Activated naive CD8-positive, alpha-beta T cell treated with anti-CD3 and anti-CD28 coated beads for 36 hours (primary cell): Measurements from ENCODE around the gene RAB6B. TPM values are rescaled to one million over a fixed set of nuclear protein-coding genes. Genes with fewer than 3 reads are reported as not detected.

Source experiments
- DNase-seq: peaks from one replicate; pipeline ENCODE4 v3.0.0; 2021
- H3K27ac Mint-ChIP-seq: one replicate; pipeline ENCODE4 v1.8.0; 2022; ENCODE audit warnings: mild to moderate bottlenecking, moderate library complexity, mixed read lengths
- H3K27me3 Mint-ChIP-seq: one replicate; pipeline ENCODE4 v1.8.0; 2022; ENCODE audit warnings: mild to moderate bottlenecking, mixed read lengths
- H3K36me3 Mint-ChIP-seq: one replicate; pipeline ENCODE4 v1.8.0; 2021; ENCODE audit warnings: mild to moderate bottlenecking, mixed read lengths
- H3K4me1 Mint-ChIP-seq: one replicate; pipeline ENCODE4 v1.8.0; 2021; ENCODE audit warnings: mixed read lengths
- H3K4me3 Mint-ChIP-seq: one replicate; pipeline ENCODE4 v1.8.0; 2022; ENCODE audit warnings: mild to moderate bottlenecking, moderate library complexity, mixed read lengths
- H3K9me3 Mint-ChIP-seq: one replicate; pipeline ENCODE4 v1.8.0; 2022; ENCODE audit warnings: mixed read lengths
- total RNA-seq, 2 experiments: library from RNA; stranded (reverse); gene quantifications; one replicate each; pipeline ENCODE4 v1.2.3, GENCODE V29; 2021

The RAB6B gene
- total RNA-seq, 2 experiments from 2014 or later: 0.08 to 0.29 TPM

DNA sequence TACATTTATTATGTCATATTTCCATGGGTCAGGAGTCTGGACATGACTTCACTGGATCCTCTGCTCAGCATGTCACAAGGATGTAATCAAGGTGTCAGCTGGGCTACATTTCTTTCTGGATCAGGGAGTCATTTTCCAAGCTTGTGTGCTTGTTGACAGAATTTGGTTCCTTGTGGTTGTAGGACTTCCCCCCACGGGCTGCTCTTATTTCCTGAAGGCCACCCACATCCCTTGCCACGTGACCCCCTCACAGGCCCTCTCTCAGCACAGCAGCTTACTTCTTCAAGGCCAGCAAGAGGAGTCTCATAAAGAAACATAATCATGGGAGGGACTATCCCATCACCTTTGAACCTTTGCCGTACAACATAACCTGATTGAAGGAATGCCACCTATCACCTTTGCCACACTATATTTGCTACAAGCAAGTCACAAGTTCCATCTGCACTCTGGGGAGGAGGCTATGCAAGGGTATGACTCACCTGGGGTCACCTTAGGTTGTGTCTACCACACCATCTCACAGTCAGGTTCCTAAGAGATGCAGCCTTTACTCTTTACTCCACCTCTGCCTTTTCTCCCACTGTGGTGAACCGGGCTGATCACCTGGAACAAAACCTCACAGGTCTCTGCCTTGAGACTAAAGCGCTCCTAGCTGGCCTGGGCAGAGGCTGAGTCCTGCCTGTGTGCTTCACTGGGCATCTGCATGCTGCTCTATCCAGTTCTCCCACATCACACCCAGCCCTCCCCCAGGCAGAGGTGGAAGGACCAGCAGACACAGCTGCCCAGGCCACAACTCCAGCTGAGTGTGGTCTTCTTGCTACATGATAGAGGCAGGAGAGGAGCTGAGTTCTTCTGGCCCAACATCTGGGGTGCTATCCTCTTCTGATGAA lies 13.5 kb downstream of the RAB6B start:
- no peak overlapping the region for H3K4me3 Mint-ChIP-seq
- H3K27ac Mint-ChIP-seq: no peak overlapping the region
- H3K27me3 Mint-ChIP-seq: peaks cover 8% of the 10 kb centered on the region
- DNase-seq: no peak
- peaks cover 15% of the 10 kb centered on the region for H3K9me3 Mint-ChIP-seq
- peaks cover 3% of the 10 kb centered on the region for H3K4me1 Mint-ChIP-seq
- H3K36me3 Mint-ChIP-seq: no peaks in the 10 kb centered on the region

DNA sequence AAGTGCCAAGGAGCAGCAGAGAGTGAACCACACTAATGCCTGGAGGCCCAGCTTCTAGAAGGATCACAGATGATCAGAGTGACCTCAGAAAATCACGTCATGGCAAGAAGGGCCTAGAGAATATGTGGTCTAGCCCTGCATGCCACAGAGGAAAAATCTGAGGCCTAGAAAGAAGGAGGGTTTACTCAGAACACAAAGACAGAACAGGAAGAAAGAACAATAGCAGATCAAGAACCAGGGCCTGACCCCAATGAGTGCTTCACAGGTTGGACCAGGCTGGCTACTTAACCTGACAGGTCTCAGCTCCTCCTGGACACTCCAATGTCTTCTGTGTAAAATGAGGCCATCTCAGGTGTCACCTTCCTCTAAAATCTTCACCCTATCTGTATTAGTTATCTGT lies 14.2 kb downstream of the RAB6B start:
- H3K4me1 Mint-ChIP-seq: peaks cover 3% of the 10 kb centered on the region
- peaks cover 8% of the 10 kb centered on the region for H3K27me3 Mint-ChIP-seq
- DNase-seq: no peak
- H3K9me3 Mint-ChIP-seq: peaks cover 15% of the 10 kb centered on the region
- H3K27ac Mint-ChIP-seq: no peak overlapping the region
- H3K36me3 Mint-ChIP-seq: no peaks in the 10 kb centered on the region
- H3K4me3 Mint-ChIP-seq: no peak overlapping the region

GRCh38 chr3:133880886-133881455 lies 14.7 kb downstream of the RAB6B start:
- peaks cover 15% of the 10 kb centered on the region for H3K9me3 Mint-ChIP-seq
- H3K27me3 Mint-ChIP-seq: peaks cover 12% of the 10 kb centered on the region
- H3K4me1 Mint-ChIP-seq: peaks cover 3% of the 10 kb centered on the region
- no peak for DNase-seq
- no peak overlapping the region for H3K4me3 Mint-ChIP-seq
- no peak overlapping the region for H3K27ac Mint-ChIP-seq
- no peaks in the 10 kb centered on the region for H3K36me3 Mint-ChIP-seq

DNA sequence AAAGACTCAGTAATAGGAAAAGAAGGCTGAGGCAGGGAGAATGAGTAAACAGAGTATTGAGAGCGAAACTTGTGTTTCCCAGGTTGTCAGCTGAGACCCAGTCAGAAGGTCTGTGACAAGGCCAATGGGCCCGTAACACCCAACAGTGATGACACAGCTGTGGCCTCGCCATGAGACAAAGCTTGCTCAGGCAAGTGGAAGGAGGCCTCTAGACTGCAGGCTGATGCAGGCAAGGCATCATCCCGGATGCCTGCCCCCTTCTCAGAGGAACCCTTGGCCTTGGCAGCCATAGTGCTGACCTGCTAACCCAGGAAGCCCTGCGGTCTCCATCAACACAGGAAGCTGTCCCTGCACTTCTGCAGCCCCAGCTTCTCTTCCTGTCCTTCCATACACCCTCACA lies 15.4 kb downstream of the RAB6B start:
- Mint-ChIP-seq H3K4me3 (no peak overlapping the region), H3K9me3 (peaks cover 15% of the 10 kb centered on the region), H3K4me1 (peaks cover 3% of the 10 kb centered on the region), H3K27me3 (peaks cover 12% of the 10 kb centered on the region), H3K27ac (no peak overlapping the region), H3K36me3 (no peaks in the 10 kb centered on the region)
- DNase-seq: no peak

DNA sequence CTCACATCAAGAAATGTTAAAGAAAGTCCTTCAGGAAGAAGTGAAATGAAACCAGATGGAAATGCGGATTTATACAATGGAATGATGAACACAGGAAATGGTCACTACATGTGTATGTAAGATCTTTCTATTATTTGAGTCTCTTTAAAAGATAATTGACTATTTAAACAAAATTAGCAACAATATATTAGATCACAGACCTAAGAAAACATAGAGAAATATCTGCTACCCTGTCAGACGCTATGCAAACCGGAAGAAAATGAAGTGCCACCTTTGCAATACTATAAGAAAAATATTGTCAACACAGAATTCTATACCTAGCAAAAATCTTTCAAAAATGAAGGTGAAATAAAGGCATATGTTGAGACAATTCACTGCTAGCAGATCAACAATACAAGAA lies 17.2 kb downstream of the RAB6B start:
- Mint-ChIP-seq H3K4me3 (no peak overlapping the region), H3K4me1 (peaks cover 3% of the 10 kb centered on the region), H3K27me3 (peaks cover 8% of the 10 kb centered on the region), H3K27ac (no peak overlapping the region), H3K9me3 (peaks cover 15% of the 10 kb centered on the region), H3K36me3 (no peaks in the 10 kb centered on the region)
- DNase-seq: no peak

DNA sequence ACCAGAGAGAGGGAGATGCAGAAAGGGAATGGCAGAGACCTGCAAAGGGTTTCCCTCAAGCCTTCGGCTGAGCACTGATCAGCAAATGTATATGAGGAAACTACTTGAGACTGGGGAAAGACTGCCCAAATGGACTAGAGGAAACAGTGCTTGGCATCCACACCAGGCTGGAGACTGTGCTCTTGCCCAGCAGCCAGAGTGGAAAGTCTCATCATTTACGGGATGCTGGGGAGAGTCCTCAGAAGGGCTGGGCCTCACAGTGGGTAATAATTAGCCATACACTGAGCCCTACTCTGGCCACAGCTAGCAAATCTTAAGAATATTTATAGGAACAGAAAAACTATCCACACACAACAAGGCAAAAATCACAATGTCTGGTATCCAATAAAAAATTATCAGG lies 18.5 kb downstream of the RAB6B start:
- no peak for DNase-seq
- peaks cover 8% of the 10 kb centered on the region for H3K27me3 Mint-ChIP-seq

DNA sequence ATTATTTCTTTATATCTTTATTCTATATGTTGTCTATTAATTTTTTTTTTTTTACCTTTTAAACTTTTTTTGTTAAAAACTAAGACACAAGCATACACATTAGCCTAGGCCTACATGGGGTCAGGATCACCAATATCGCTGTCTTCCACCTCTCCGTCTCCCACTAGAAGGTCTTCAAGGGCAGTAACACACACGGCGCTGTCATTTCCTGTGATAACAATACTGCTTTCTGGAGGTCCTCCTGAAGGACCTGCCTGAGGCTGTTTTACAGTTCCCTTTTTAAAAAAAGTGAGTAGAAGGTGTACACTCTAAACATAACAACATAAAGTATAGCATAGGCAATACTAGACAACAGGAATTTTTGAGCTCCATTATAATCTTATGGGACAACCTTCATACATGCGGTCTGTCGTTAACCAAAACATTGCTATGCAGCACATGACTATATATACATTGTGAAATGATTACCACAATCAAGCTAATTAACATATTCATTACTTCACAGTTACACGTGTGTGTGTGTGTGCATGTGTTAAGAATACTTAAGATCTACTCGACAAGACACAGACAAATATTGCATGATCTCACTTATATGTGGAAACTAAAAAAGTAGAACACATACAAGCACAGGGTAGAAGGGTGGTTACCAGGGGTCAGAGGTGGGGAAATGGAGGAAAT lies 20.8 kb downstream of the RAB6B start:
- H3K9me3 Mint-ChIP-seq: peaks cover 15% of the 10 kb centered on the region
- DNase-seq: no peak
- H3K4me3 Mint-ChIP-seq: no peak overlapping the region
- no peaks in the 10 kb centered on the region for H3K4me1 Mint-ChIP-seq
- H3K27me3 Mint-ChIP-seq: peaks cover 8% of the 10 kb centered on the region
- no peaks in the 10 kb centered on the region for H3K36me3 Mint-ChIP-seq
- no peak overlapping the region for H3K27ac Mint-ChIP-seq

More for the DNA sequence above, 18.5 kb downstream of the RAB6B start:
- no peak overlapping the region for H3K27ac Mint-ChIP-seq
- no peaks in the 10 kb centered on the region for H3K36me3 Mint-ChIP-seq
- H3K9me3 Mint-ChIP-seq: peaks cover 15% of the 10 kb centered on the region
- H3K4me1 Mint-ChIP-seq: peaks cover 3% of the 10 kb centered on the region
- H3K4me3 Mint-ChIP-seq: no peak overlapping the region

GRCh38 chr3:133874344-133874743 lies 21.3 kb downstream of the RAB6B start:
- Mint-ChIP-seq H3K4me3 (no peak overlapping the region), H3K27me3 (peaks cover 8% of the 10 kb centered on the region), H3K9me3 (peaks cover 15% of the 10 kb centered on the region), H3K36me3 (no peaks in the 10 kb centered on the region), H3K4me1 (no peaks in the 10 kb centered on the region), H3K27ac (no peak overlapping the region)
- DNase-seq: no peak

- H3K36me3 Mint-ChIP-seq: no peaks in the 10 kb centered on the region
- no peak for DNase-seq
- H3K27ac Mint-ChIP-seq: no peak overlapping the region
- H3K4me3 Mint-ChIP-seq: no peak overlapping the region
- H3K4me1 Mint-ChIP-seq: no peaks in the 10 kb centered on the region
- peaks cover 8% of the 10 kb centered on the region for H3K27me3 Mint-ChIP-seq
- H3K9me3 Mint-ChIP-seq: peaks cover 4% of the 10 kb centered on the region
Measured at GRCh38 chr3:133872781-133873180, 22.9 kb downstream of the RAB6B start.

DNA sequence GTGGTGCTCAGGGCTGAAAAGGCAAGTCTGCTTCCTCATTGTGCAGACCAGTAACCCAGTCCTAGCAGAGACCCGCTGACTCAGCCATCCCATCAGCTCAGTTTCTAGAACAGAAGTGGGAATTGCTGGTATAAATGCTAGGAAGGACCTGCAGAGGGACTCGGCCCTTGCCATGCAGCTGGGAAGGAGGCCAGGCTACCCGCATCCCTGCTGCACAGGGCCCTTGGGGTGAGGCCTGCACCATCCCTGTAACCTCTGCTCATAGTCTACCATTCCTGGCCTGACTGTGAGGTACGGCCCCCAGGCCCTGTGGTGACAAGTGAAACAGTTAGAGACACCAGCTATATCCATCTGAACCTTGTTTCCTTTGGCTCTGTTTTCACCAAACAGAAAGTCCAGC lies 23.5 kb downstream of the RAB6B start:
- Mint-ChIP-seq H3K4me1 (no peaks in the 10 kb centered on the region), H3K4me3 (no peak overlapping the region), H3K9me3 (no peaks in the 10 kb centered on the region), H3K27ac (no peak overlapping the region), H3K36me3 (no peaks in the 10 kb centered on the region), H3K27me3 (peaks cover 8% of the 10 kb centered on the region)
- no peak for DNase-seq

DNA sequence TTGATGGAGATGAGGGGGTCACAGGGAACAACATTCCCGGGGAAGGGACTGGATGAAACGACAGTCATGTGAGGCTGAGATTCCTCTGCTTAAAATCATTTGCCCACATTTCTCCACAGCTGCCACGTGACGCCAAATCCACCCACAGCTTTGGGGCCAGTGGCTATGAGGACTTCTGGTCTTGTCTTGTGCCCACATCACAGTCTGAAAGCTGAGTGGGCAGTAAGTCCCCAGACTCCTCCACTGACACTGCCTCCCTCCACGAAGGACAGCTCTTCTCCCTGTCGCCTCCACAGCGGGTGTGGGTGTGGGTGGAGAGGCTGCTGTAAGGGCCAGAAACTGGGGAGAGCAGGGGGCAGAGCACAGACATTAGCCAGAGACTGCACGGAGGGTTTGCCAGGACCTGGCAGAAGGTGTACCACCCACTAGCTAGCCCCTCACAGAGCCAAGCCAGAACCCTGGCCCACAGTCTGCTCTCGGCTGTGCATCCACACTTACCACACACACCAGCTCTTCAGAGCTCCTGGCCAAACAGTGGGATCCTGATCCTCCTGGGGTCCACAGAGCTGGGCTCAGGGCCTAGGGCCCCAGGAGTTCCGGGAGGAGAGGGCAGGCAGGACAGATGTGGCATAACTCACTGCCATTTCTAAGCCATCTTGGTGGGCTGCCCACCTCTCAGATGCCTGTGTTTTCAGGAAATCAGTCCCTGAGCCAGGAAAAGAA lies 24.2 kb downstream of the RAB6B start:
- Mint-ChIP-seq H3K36me3 (no peaks in the 10 kb centered on the region), H3K4me1 (no peaks in the 10 kb centered on the region), H3K27me3 (peaks cover 8% of the 10 kb centered on the region)

DNA sequence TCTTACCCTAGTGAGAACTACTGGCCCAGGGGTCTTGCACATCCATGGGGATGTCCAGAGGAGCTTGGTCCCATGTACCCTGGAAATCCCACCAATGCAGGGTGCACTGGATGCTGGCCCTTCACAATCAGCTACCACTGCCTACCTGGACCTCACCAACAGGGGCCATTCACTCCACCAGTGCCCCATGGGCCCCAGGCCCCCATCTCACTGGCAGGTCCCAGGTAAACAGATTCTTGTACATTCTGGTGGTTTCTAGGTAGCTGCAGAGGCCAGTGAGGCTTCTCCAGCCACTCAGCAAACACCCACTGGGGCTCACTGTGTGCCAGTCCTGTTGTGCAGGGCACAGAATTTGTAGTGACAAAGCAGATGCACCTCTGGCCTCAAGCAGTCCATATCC lies 24.9 kb downstream of the RAB6B start:
- Mint-ChIP-seq H3K4me3 (no peak overlapping the region), H3K27me3 (peaks cover 4% of the 10 kb centered on the region), H3K4me1 (no peaks in the 10 kb centered on the region), H3K9me3 (no peaks in the 10 kb centered on the region), H3K27ac (no peak overlapping the region), H3K36me3 (no peaks in the 10 kb centered on the region)
- DNase-seq: no peak

More for the DNA sequence above, 24.2 kb downstream of the RAB6B start:
- Mint-ChIP-seq H3K27ac (no peak overlapping the region), H3K4me3 (no peak overlapping the region), H3K9me3 (no peaks in the 10 kb centered on the region)
- DNase-seq: no peak

- Mint-ChIP-seq H3K27me3 (no peaks in the 10 kb centered on the region), H3K27ac (no peak overlapping the region), H3K36me3 (no peaks in the 10 kb centered on the region), H3K4me3 (no peak overlapping the region), H3K4me1 (no peaks in the 10 kb centered on the region), H3K9me3 (no peaks in the 10 kb centered on the region)
- DNase-seq: no peak
Measured at GRCh38 chr3:133869586-133869985, 26.1 kb downstream of the RAB6B start.

DNA sequence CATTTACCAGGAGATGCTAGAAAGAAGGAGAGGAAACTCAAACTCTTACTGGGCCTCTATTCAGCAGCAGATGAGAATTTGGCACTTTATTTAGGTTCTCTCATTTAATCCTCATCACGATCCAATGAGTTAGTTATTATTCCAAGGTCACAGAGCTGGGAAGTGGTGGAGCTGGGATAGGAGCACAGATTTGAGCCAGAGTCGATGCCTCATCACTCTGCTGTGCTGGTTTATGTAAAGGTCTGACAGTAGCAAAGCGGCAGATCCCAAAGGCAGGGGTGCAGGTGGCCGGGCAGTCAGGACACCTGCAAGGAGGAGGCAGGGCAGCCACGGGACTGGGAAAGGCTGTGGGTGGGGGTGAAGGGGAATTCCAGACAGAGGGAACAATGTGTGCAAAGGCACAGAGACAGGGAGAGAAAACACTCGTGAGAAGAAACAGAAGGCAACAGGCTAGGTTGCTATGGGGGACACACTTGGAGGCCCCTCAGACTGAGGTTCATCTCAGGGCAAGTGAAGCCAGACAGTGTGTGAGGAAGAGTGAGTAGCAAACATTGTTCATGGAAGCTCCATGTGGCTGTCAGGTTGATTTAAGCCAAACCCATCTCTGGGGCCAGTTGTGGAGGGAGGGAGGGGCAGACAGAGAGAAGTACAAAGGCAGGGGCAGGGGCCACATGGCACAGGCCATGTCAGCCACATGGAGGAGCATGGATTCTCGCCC lies 26.8 kb downstream of the RAB6B start:
- no peak overlapping the region for H3K4me3 Mint-ChIP-seq
- no peak for DNase-seq
- H3K4me1 Mint-ChIP-seq: no peaks in the 10 kb centered on the region
- H3K9me3 Mint-ChIP-seq: no peaks in the 10 kb centered on the region
- no peak overlapping the region for H3K27ac Mint-ChIP-seq
- no peaks in the 10 kb centered on the region for H3K27me3 Mint-ChIP-seq
- no peaks in the 10 kb centered on the region for H3K36me3 Mint-ChIP-seq
